Bronchial epithelial cell (primary cell): ENCODE data around the gene AUP1. TPM values are rescaled to one million over a fixed set of nuclear protein-coding genes. Genes with fewer than 3 reads are reported as not detected.
"Not testable (repeated sequence)": the region's sequence is repeated elsewhere in the genome, so short reads cannot be mapped to it uniquely, and the experiment has no call there.

Experiments
- DNase-seq: peaks from one replicate; pipeline ENCODE4 v3.0.0-alpha.2; 2010; ENCODE audit warnings: low read depth
- FAIRE-seq: peaks from 2 replicates; lab custom pipeline; 2011; peaks lifted over from hg19 to GRCh38; lab: Jason Lieb, UNC
- H3K27me3 ChIP-seq: 2 replicates; pipeline ENCODE4 v1.5.1; 2011; ENCODE audit warnings: low read length; ENCODE audit not compliant: control insufficient read depth, insufficient read depth
- H3K36me3 ChIP-seq: 2 replicates; pipeline ENCODE4 v1.5.1; 2011; ENCODE audit warnings: low read length; ENCODE audit not compliant: control insufficient read depth, insufficient read depth
- H3K4me3 ChIP-seq: 2 replicates; pipeline ENCODE4 v1.5.1; 2011; ENCODE audit warnings: mild to moderate bottlenecking, low read depth, low read length, control low read depth
- total RNA-seq: library from RNA; depleted of rRNA; stranded (reverse); fragments of >200 nt; gene quantifications from 2 replicates; pipeline ENCODE4 v1.2.1, GENCODE V29; 2014
- TF ChIP-seq, protein P1 (sequence below): IDR thresholded peaks from 2 replicates; pipeline ENCODE4 v1.5.1; 2011; ENCODE audit warnings: mild to moderate bottlenecking, moderate library complexity, low read length, control low read depth, inconsistent platforms; ENCODE audit not compliant: insufficient read depth, severe bottlenecking

Gene AUP1
- total RNA-seq, 1 donor from 2014 or later = 198 TPM

DNA sequence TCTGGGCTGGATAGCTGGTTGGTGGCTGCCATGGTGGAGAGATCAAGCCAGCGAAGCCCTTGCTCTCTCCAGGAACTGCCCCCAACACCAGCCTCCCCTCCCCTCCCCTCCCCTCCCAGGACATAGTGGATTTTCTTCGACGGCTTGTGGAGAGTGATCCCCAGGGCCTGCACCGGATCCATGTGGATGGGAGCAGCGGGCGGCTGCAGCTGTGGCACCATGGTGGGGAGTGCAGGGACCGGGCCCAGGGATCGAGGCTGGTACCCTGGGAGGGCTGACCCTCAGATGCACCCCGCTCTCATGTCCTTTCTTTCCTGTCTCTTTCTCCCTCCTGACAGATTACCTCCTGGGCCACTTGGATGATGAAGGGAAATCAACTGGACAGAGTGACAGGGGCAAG, 39.6 kb downstream of the AUP1 start:
- Histone ChIP-seq H3K27me3 (no peaks in the 10 kb centered on the region), H3K4me3 (no peak overlapping the region), H3K36me3 (peaks cover 15% of the 10 kb centered on the region)
- FAIRE-seq (no peak), DNase-seq (no peak)
- TF ChIP-seq, protein P1, sequence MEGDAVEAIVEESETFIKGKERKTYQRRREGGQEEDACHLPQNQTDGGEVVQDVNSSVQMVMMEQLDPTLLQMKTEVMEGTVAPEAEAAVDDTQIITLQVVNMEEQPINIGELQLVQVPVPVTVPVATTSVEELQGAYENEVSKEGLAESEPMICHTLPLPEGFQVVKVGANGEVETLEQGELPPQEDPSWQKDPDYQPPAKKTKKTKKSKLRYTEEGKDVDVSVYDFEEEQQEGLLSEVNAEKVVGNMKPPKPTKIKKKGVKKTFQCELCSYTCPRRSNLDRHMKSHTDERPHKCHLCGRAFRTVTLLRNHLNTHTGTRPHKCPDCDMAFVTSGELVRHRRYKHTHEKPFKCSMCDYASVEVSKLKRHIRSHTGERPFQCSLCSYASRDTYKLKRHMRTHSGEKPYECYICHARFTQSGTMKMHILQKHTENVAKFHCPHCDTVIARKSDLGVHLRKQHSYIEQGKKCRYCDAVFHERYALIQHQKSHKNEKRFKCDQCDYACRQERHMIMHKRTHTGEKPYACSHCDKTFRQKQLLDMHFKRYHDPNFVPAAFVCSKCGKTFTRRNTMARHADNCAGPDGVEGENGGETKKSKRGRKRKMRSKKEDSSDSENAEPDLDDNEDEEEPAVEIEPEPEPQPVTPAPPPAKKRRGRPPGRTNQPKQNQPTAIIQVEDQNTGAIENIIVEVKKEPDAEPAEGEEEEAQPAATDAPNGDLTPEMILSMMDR = no peak

DNA sequence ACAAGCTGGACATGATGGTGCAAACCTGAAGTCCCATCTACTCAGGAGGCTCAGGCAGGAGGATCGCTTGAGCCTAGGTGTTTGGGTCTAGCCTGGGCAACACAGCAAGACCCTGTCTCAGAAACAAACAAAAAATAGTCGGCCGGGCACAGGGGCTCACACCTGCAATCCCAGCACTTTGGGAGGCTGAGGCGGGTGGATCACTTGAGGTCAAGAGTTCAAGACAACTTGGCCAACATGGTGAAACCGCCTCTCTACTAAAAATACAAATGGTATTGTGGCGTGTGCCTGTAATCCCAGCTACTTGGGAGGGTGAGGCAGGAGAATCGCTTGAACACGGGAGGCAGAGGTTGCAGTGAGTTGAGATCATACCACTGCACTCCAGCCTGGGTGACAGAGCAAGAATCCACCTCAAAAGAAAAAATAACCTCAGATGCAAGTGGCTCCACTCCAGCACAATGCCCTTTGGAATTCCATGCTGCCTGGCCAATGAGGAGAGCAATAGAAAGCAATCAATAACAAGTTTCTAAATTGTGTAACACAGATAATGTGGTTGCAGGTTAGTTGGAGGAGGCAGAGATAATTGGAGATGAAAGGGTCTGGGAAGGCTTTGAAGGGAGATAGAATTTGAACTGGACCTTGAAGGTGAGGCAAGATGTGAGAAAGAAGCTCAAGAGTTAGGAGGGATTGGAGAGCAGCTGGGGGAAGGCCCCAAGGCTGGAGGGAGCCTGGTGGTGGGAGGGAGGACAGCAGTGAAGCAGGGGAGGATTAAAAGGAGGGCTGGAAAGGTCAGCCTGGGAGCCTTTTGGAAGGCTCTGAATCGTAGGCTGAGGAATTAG, 40.6 kb downstream of the AUP1 start:
- H3K27me3 ChIP-seq = no peaks in the 10 kb centered on the region
- no peak overlapping the region for H3K4me3 ChIP-seq
- H3K36me3 ChIP-seq = peaks cover 14% of the 10 kb centered on the region
- TF ChIP-seq, protein P1 = no peak
- FAIRE-seq = no peak
- no peak for DNase-seq

DNA sequence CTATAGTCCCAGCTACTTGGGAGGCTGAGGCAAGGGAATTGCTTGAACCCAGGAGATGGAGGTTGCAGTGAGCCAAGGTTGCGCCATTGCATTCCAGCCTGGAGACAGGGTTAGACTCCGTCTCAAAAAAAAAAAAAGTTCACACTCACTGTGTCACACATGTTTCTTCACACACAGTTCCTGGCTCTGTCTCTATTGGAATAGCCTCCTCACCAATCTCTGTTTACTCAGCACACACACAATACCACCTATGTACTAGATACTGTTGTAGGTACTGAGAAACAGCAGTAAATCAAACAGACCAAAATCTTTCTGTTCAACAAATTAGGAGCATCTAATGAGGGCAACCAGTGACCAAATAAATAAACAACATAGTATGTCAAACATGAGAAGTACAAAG, 43.4 kb downstream of the AUP1 start:
- DNase-seq (no peak), FAIRE-seq (no peak)
- TF ChIP-seq, protein P1 = no peak
- Histone ChIP-seq H3K27me3 (no peaks in the 10 kb centered on the region), H3K36me3 (peaks cover 6% of the 10 kb centered on the region), H3K4me3 (no peak overlapping the region)

DNA sequence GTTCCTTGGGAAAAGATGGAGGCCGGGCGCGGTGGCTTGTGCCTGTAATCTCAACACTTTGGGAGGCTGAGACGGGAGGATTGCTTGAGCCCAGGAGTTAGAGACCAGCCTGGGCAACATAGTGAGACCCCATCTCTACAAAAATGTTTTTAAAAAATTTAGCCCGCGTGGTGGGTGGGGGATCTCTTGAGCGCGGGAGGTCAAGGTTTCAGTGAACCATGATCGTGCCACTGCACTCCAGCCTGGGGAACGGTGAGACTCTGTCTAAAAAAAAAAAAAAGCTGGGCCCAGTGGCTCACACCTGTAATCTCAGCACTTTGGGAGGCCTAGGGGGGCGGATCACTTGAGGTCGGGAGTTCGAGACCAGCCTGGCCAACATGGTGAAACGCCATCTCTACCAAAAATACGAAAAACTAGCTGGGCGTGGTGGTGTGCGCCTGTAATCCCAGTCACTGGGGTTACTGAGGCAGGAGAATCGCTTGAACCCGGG, 45.8 kb downstream of the AUP1 start:
- peak overlapping the region; percentile 91 for H3K4me3 ChIP-seq
- not testable (repeated sequence) for DNase-seq, FAIRE-seq, H3K36me3 ChIP-seq, H3K27me3 ChIP-seq

DNA sequence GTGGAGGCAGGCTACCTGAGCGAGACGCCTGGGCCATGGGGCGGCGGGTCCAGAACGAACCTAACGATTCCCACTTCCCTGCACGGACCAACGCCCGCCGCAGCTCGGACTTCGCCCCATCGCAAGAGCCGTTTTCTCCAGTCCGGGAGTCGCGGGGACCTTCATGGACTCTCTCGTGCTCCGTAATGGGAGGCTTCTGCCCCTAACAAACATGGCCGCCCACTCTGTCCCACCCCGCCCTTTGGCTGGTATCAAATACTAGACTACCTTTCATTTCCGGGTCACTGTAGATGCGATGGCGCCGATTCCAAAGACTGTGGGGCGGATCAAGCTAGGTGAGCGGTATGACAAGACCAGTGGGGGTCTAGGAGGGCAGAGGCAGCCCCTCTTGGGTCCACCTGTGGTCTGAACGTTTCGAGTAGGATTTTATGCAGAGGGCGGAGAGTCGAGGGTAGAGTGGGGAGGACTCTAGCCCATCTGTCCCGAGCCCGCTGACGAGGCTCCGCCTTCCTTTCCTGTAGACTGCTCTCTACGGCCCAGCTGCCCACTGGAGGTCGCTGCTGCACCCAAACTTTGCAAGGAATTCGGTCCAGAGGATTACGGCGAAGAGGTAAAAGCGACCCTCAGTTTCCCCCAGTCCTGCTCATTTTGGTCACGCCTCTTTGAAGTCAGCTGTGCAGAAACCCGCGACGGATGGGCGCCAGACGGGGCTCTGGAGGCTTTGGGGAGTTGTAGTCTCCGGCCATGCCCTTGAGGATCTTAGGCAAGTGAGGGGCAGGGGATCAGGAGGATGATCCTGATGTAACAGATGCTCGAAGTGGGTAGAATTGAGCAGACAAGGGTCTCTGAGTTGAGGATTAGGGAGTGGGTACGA, 46.5 kb downstream of the AUP1 start, which contains the start of the genes CCDC142 and TTC31:
CCDC142 (minus strand) TSS at position 198 of the 874 bp plus-strand sequence; CDS start at position 37, 161 bp downstream.
TTC31 (plus strand) TSS at position 281 of the 874 bp plus-strand sequence; CDS start at position 296, 15 bp downstream.
- Histone ChIP-seq H3K27me3 (no peaks in the 10 kb centered on the region), H3K4me3 (peak within 1 kb of the TSS; percentile 91), H3K36me3 (peaks cover 6% of the 10 kb centered on the region)
- FAIRE-seq = no peak
- TF ChIP-seq, protein P1 = peak; percentile 95
- peak; percentile 89 for DNase-seq
